ENCODE measurements around the gene PCSK6.

Gene PCSK6

GRCh38 chr15:101522621-101523559, 33.4 kb upstream of the PCSK6 start:
- Histone ChIP-seq H3K9ac (ENCODE audit: low read length) (no peak overlapping the region), H3K9me2 (replicated peaks; ENCODE audit: insufficient read depth, low read length) (no peaks in the 10 kb centered on the region), H3K9me3 (replicated peaks; ENCODE audit: insufficient read depth, low read length) (no peaks in the 10 kb centered on the region), H3K27ac (ENCODE audit: low read length) (no peak overlapping the region), H3F3A (ENCODE audit: insufficient read depth, low read length) (no peaks in the 10 kb centered on the region), H2AFZ (ENCODE audit: low read length) (no peak overlapping the region), H4K20me1 (ENCODE audit: insufficient read depth, low read length) (no peaks in the 10 kb centered on the region), H3K27me3 (replicated peaks; ENCODE audit: insufficient read depth, low read length) (no peaks in the 10 kb centered on the region), H3K4me1 (ENCODE audit: low read length) (no peaks in the 10 kb centered on the region), H3K4me3 (ENCODE audit: low read length) (no peak overlapping the region), H3K4me2 (ENCODE audit: low read depth, low read length) (no peak overlapping the region), H3K36me3 (replicated peaks; ENCODE audit: insufficient read depth, low read length) (no peaks in the 10 kb centered on the region), H3K79me2 (ENCODE audit: low read length) (no peaks in the 10 kb centered on the region)
- no peak for TF ChIP-seq EZH2 (optimal IDR thresholded peaks at IDR 0.05; ENCODE audit: low read depth, low read length)
- TF ChIP-seq CTCF (IDR thresholded peaks at IDR 0.05; ENCODE audit: low read length): no peak
- no peak for TF ChIP-seq EZH2phosphoT487 (IDR thresholded peaks at IDR 0.05; ENCODE audit: low read length)
- DNase-seq: no peak

GRCh38 chr15:101522091-101522490, 32.6 kb upstream of the PCSK6 start:
- no peak overlapping the region for H3K27ac ChIP-seq (ENCODE audit: low read length)
- H3K9ac ChIP-seq (ENCODE audit: low read length): no peak overlapping the region
- H3K4me2 ChIP-seq (ENCODE audit: low read depth, low read length): no peak overlapping the region
- H4K20me1 ChIP-seq (ENCODE audit: insufficient read depth, low read length): no peaks in the 10 kb centered on the region
- H3F3A ChIP-seq (ENCODE audit: insufficient read depth, low read length): no peaks in the 10 kb centered on the region
- no peak for DNase-seq
- no peaks in the 10 kb centered on the region for H3K4me1 ChIP-seq (ENCODE audit: low read length)
- no peaks in the 10 kb centered on the region for H3K79me2 ChIP-seq (ENCODE audit: low read length)
- TF ChIP-seq CTCF (IDR thresholded peaks at IDR 0.05; ENCODE audit: low read length): no peak
- TF ChIP-seq EZH2phosphoT487 (IDR thresholded peaks at IDR 0.05; ENCODE audit: low read length): no peak
- TF ChIP-seq EZH2 (optimal IDR thresholded peaks at IDR 0.05; ENCODE audit: low read depth, low read length): no peak
- no peaks in the 10 kb centered on the region for H3K9me2 ChIP-seq (replicated peaks; ENCODE audit: insufficient read depth, low read length)
- no peak overlapping the region for H3K4me3 ChIP-seq (ENCODE audit: low read length)
- no peaks in the 10 kb centered on the region for H3K9me3 ChIP-seq (replicated peaks; ENCODE audit: insufficient read depth, low read length)
- H3K36me3 ChIP-seq (replicated peaks; ENCODE audit: insufficient read depth, low read length): no peaks in the 10 kb centered on the region
- H2AFZ ChIP-seq (ENCODE audit: low read length): no peak overlapping the region
- H3K27me3 ChIP-seq (replicated peaks; ENCODE audit: insufficient read depth, low read length): no peaks in the 10 kb centered on the region

GRCh38 chr15:101521591-101521990, 32.1 kb upstream of the PCSK6 start:
- H2AFZ ChIP-seq (ENCODE audit: low read length): no peak overlapping the region
- no peaks in the 10 kb centered on the region for H3F3A ChIP-seq (ENCODE audit: insufficient read depth, low read length)

More at GRCh38 chr15:101521591-101521990, 32.1 kb upstream of the PCSK6 start:
- no peak for DNase-seq
- no peaks in the 10 kb centered on the region for H3K79me2 ChIP-seq (ENCODE audit: low read length)
- no peak overlapping the region for H3K9ac ChIP-seq (ENCODE audit: low read length)
- H3K4me1 ChIP-seq (ENCODE audit: low read length): no peaks in the 10 kb centered on the region
- H3K27me3 ChIP-seq (replicated peaks; ENCODE audit: insufficient read depth, low read length): no peaks in the 10 kb centered on the region
- no peak overlapping the region for H3K4me2 ChIP-seq (ENCODE audit: low read depth, low read length)
- H3K4me3 ChIP-seq (ENCODE audit: low read length): no peak overlapping the region
- no peak for TF ChIP-seq EZH2 (optimal IDR thresholded peaks at IDR 0.05; ENCODE audit: low read depth, low read length)
- no peak for TF ChIP-seq EZH2phosphoT487 (IDR thresholded peaks at IDR 0.05; ENCODE audit: low read length)
- no peak for TF ChIP-seq CTCF (IDR thresholded peaks at IDR 0.05; ENCODE audit: low read length)
- no peak overlapping the region for H3K27ac ChIP-seq (ENCODE audit: low read length)
- H3K9me2 ChIP-seq (replicated peaks; ENCODE audit: insufficient read depth, low read length): no peaks in the 10 kb centered on the region
- H3K36me3 ChIP-seq (replicated peaks; ENCODE audit: insufficient read depth, low read length): no peaks in the 10 kb centered on the region
- H4K20me1 ChIP-seq (ENCODE audit: insufficient read depth, low read length): no peaks in the 10 kb centered on the region
- H3K9me3 ChIP-seq (replicated peaks; ENCODE audit: insufficient read depth, low read length): no peaks in the 10 kb centered on the region

Measured in MM.1S (cell line).